Measurements from ENCODE around the gene MOCS2.
A peak's percentile ranks its signal among the peaks of the same experiment; 100 is the strongest.
"Not testable (repeated sequence)": the region's sequence is repeated elsewhere in the genome, so short reads cannot be mapped to it uniquely, and the experiment has no call there.

Gene MOCS2, protein sequence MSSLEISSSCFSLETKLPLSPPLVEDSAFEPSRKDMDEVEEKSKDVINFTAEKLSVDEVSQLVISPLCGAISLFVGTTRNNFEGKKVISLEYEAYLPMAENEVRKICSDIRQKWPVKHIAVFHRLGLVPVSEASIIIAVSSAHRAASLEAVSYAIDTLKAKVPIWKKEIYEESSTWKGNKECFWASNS

DNA sequence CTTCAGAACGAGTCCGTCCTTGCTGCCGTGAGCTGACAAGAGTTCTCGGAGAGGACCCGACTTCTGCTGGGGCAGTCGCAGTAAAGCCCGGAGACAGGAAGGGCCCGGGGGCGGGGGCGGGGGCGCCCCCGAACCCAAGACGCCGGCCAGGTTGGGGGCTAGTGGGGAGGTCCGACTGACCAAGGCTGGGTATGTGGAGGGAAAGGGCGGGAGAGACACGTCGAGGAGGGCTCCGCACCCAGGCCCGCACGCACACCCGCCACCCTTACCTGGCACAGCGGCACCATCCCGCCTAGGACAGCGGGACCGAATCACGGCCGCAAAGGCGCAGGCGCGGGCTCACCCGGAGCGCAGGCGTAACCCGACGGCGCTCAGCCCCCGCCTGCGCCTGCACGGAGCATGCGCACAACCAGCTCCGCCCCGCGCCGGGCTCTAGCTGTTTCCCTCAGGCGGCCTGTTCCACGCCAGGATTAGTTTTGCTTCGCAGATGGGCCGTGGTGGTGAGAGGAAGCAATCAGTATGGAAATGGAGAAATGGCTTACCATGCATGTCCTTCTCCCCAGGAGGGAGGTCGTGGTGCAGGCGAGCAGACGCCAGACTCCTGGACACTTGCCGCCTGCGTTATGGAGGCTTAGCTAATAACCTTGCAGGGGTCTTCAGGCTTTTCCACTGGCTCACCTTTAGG is at the start of gene MOCS2:
MOCS2 (minus strand) TSS at position 315 of the 685 bp plus-strand sequence. CDS start 2,583 bp downstream, outside the sequence.
- DNase-seq = peak; percentile 90 to 92

DNA sequence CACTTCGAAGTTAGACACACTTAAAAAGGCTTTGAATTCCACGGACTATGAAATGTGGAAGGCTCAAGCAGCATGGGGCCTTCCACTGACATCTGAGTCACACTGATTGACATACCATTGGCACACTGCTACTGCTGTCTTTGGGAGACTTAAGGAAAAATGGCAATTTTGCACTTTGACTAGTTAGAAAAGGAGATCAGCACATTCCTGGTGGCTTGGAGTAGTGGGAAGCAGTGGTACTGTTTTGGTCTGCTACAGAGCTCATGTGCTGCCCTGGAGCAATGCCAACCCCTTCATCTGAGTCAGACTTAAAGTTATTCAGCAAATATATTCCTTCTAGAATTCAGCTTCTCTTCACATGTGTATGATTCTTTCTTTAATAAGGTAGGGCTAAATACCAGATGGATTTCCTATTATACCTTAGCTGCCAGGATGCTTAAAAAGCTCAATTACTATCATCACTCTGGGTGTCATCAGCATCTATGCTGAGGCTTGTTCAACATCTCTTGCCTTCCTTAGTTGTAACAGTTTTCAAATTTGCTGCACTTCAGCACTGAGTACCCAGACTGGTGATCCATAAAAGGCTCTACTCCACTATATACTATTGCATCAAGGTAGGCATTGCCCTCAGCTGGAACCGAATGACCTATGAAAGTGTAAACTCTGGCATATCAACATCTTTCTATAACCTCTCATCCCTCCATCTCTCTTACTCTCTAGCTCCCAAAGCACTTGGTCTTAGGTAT is 42.3 kb upstream of the MOCS2 start:
- no peak for DNase-seq

DNA sequence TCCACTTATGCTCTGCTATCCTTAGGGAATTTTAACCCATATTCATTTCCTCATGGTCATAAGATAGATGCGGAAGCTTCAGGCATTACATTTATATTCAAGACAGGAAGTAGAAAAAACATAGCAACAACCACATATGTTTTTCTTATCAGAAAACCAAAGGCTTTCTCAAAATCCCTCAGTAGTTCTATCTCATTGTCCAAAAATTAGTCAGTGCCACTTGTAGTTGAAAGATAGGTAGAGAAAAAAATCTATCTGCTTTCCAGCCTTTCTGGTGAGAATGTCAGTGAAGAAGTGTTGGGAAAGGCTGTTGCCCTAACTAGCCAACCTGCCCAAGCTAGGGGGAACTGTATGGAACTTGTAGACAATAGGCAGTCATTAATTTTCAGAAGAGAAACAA is 23.5 kb upstream of the MOCS2 start:
- DNase-seq = no peak

DNA sequence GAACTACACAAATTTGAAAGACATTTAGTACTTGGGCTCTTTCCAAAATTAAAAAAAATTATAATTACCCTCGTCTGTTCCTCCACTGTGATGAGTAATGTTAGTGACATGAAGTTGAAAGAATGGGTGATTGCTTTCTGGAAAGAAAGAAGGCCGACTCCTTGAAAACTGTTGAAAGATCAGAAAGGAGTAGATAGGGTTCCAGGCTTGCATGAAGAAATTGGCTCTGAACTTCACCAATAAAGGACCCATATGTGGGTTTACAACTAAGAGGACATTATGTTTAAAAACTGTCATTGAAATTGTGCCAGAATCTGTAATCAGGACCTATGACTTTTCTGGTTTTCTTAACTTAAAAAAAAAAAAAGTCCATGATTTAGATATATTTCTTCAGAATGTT is 20.7 kb upstream of the MOCS2 start:
- no peak for DNase-seq

DNA sequence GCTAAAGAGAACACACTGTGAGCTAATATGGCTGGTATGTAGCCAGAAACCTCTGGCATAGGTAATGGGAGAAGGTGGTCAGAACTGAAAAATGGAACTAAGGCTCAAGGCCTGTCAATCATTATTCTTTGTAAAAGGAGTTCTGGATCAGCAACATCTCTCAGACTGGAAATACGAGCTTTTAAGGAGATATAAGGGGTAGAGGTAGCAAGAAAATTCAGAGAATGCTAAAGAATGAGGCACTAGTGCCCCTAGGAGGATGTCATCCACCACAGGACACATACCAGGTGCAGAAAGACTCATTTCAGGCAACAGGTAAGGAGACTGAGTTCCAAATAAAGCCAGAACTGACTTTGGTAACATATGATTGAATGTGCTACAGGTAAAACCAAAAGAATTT is 18.9 kb upstream of the MOCS2 start:
- DNase-seq = no peak

DNA sequence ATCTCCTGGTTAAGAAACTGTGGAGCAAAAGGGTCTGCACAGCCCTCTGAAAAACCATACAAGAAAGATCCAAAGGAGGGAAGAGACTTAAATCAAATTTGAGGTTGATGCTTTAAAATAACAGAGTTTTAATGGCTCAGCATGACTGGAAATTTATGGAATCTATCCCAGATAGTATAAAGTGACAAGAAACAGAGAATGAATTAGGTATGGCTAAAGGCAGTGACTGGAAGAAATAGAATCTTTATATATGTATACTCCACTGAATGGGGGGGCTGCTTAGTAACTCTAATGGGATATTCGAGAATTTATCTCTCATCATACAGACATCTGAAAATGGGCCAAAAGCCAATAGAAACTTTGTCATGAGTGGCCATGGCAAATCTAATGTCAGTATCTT is 17.6 kb upstream of the MOCS2 start:
- DNase-seq = no peak

DNA sequence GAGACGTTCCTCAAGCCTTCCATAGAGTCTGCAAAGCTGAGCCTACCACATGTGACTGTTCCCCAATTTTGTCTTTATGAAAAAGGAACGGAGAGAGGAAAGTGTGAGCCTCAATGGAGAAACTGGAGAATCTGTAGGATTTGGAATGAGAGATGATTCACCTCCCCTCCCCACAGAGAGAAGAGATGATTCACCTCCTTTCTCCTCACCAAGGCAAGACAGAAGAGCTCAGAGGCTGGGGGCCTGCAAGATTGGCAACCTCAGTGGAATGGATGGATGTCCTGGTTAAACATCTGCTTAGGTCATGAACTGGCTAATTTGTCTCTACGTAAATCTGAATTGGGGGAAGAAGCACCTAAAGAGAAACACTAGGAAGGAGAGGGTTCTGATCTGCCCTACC is 17.0 kb upstream of the MOCS2 start:
- no peak for DNase-seq

DNA sequence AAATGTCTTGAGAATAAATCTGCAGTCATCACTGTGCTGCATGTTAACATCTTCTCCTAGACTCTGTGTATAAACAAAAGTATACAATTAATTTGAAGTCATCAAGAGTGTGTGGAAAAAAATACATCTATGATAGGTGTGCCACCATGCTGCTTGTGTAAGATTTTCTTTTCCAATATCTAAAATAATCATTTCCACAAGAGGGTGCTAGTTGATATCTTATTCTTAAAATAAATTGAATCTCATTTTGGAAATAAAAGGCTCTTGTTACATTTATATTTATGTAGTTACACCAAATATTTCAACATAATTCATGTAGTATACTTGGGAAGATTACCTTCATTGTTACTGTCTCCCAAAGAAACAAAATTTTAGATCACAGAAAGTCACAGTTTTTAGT is 14.1 kb upstream of the MOCS2 start:
- no peak for DNase-seq

DNA sequence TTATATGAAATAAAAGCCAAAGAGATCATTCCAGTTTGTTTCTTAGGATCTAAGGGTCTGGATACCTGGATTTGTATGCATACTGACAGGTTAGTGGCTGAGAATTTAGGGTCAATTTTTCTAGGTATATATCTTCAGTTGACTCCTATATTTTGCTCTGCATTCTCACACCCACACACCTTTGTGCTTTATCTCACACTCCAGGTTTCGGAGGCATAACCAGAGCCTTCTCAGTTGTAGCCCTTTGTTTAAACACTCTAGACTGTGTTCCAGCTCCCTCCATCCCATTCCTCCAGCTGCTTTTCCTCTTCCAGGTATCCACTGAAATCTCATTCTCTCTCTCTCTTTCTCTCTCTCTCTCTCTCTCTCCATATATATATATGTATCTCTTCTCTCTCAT is 10.6 kb upstream of the MOCS2 start:
- no peak for DNase-seq

DNA sequence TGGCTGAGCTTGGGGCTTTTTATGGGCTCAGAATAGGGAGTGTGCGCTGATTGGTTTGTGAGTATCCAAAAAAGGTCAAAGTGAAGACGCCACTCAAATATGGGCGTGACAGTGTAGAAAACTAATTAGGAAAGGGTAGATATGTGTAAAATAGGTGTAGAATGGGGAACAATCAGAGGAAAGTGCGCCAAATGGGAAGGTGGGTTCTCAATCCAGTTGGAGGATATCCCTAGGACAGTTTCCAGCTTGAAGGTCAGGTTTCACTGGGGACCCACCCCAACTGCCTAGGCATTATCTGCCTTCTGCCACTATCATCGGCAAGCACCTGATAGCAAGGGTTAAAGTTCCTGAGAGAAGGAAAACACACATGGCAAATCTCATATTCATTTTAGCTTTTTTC is 9.3 kb upstream of the MOCS2 start:
- DNase-seq = no peak

DNA sequence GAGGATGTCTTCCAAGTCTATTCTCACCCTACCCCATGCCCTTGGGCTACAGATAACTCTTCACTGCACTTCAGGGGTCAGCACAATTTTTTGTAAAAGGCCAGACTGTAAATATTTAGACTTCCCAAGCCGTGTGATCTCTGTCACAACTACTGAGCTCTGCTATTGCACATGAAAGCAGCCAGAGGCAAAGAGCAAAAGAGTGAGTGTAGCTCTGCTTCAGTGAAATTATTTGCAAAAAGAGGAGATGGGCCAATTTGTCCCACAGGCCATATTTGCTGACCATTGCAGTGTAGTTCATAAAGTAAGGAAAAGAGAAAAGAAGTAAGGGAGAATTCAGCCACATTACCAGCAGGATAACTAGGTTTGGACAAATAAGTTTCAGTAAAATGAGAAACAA is 7.0 kb upstream of the MOCS2 start:
- DNase-seq = no peak

DNA sequence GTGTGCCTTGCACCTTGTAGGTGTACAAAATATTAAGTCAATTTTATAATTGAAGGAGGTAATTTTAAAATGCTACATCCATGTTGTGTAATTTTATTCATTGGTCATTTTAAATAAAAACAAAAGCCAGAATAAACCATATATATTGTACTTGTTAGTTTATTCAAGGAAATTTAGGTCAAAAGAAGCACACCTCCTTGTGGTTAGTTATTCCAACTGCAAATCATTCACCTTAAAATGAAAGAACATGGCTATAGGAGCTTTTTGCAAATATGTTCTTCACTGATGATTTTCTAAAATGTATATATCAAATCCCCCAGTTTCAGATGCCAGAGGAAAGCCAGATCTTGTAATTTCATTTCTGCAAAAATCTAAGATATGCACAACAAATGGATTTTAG is 5.4 kb upstream of the MOCS2 start:
- no peak for DNase-seq

DNA sequence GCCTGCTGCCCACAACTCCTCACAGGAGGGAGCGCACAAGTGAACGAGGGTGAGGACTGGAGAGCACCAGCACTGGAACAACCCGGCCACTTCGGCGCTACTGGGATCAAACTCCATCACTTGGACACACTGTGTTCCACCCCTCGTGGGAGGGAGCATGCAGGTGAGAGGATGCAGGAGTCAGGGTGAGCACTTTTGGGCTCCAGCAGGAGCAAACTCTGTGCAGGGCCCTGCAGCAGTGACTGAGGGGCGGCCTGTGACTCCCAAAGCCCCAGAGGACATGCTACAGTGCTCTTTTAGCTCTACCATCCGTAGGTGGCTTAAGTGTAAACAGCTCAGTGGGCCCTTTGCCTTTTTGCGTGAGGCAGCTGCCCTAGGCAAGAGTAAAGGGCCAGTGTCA is 4.4 kb upstream of the MOCS2 start:
- DNase-seq = no peak

DNA sequence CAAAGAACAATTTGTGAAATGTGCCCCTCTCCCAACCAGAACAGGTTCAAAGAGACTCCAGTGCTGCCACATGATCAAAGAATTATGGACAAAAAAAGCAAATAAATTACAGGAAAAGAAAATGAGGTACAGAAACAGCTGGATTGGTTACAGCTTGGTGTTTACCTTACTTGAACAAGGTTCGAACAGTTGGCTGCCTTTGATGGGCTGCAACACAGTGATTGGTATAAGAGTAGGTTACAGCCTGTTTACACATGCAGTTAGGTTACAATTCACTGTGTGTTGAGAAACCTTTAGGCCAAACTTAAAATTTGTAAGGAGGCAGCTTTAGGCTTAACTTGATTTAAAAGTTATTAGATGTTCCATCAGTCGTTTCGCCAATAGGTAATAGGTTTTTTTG is 3.4 kb upstream of the MOCS2 start:
- no peak for DNase-seq

DNA sequence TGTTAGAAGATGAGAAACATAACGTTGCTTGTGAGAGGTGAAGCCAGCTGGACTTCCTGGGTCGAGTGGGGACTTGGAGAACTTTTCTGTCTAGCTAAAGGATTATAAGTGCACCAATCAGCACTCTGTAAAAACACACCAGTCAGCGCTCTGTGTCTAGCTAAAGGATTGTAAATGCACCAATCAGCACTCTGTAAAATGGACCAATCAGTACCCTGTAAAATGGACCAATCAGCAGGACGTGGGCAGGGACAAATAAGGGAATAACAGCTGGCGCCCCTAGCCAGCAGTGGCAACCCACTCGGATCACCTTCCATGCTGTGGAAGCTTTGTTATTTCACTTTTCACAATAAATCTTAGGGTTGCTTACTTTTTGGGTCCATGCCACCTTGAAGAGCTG is 2.8 kb upstream of the MOCS2 start:
- DNase-seq = not testable (repeated sequence)

DNA sequence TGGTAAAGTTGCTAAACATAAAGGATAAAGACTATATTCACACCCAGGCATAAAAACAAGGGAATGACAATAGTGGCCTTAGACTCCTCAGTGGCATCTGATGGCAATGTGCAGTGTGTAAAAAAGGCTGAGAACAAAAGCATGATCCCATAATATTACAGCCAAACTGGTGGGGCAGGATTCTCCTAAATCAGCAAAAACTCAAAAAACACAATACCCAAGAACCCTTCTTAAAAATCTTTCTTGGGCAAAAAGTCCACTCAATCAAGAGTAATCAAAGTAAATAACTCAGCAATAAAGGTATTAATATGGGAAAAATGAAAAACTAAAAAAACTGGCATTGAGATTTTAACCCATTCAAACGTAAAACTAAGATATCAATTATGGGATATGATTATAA is 1.6 kb upstream of the MOCS2 start:
- no peak for DNase-seq

DNA sequence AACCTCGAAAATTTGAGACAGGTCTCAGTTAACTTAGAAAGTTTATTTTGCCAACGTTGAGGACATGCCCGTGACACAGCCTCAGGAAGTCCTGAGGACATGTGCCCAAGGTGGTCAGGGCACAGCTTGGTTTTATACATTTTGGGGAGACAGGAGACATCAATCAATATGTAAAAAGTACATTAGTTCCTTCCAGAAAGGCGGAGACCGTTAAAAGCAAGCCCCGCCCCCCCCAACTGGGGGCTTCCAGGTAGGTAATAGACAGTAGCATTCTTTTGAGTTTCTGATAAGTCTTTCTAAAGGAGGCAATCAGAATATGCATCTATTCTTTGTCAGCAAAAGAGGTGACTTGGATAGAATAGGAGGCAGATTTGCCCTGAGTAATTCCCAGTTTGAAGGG is 599 bp upstream of the MOCS2 start:
- peak in 1 of 2 donors; percentile 11 for DNase-seq

DNA sequence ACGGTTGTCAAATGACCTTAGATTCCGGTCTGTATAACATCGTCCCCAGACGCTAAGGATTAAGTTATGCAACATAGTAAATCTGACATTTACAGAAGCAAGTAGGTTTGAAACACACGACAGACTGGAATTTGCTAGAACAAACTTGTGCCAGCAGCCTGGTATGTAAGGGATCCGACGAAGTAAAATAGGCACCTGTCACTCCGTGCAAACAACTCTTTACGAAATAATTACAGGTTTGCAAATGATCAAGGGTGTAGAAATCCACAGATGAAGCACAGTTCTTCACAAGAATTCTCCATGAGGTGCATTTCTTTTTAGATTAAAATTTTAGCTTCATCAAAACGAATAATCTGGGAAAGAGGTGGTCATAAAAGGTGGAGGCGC is 508 bp downstream of the MOCS2 start:
- no peak for DNase-seq

DNA sequence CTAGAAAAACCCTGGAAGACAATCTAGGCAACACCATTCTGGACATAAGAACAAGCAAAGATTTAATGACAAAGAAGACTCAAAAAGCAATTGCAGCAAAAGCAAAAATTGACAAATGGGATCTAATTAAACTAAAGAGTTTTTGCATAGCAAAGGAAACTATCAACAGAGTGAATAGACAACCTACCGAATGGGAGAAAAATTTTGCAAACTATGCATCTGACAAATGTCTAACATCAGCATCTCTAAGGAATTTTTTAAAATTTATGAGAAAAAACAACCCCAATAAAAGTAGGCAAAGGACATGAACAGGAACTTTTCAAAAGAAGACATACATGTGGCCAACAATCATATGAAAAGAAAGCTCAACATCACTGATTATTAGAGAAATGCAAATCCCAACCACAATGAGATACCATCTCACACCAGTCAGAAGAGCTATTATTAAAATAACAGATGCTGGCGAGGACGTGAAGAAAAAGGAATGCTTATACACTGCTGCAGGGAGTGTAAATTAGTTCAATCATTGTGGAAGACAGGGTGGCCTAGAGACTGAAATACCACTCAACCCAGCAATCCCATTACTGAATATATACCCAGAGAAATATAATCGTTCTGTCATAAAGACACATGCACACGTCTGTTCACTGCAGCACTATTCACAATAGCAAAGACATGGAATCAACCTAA is 3.8 kb downstream of the MOCS2 start:
- no peak for DNase-seq

DNA sequence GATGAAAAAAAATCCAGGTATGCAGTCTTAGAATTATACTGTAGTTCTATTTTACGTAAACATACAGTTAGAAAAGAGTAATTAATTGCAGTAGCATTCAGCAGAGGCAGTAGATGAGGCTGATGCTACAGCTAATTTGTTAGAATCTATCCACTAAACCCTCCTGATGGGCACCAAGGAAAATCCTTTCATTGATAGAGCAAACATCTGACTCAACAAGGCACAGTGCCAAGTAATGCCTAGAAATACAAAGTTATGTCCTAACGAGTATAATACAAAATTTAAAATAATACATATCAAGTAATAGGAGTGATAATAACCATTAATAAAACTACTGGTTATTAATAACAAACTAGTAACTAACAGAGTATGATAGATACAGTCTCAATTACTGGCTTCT is 9.0 kb downstream of the MOCS2 start:
- DNase-seq = no peak

DNA sequence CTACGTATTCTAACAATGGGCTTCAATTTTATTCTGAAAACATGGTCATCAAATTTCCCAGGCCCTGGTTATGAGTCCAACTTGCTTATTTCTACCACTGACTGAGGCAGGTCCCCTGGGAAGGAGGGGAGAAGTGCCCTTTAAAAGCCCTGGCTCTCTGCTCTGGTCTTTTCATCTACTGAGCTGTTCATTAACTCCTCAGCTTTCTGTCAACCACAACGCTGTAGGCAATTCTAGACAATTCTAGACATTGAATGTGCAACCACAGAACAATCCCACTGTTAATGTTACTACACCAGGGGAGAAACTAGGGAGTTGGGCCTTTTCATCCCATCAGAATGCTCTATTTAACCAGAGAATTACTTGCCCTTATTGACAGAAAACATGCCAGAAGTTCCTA is 10.0 kb downstream of the MOCS2 start:
- no peak for DNase-seq

DNA sequence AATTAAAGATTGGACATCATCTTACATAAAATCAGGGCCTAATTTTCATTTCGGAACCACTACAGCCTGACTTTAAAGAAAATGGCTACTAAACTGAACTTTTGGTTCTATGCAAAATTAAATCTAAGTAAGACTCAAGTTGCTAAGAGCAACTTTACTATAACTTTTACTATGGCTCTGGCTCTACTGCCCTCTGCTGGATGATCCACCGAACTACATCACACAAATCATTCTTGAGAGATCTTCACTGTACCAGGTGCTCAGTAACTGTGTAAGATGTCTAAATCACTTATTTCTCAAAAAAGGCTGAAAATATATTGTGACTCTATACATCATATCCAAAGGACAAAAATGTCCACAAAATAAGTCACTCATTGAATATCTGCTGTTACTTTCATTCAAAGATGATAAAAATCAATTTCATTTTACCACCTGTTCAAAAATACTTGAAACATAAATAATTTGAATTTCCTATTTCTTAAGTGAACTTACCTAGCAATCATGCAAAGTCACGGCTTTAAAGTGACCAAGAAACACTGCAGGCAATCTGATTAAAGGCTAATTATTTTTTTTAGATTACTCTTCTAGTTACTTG is 13.5 kb downstream of the MOCS2 start:
- peak; percentile 51 to 77 for DNase-seq

DNA sequence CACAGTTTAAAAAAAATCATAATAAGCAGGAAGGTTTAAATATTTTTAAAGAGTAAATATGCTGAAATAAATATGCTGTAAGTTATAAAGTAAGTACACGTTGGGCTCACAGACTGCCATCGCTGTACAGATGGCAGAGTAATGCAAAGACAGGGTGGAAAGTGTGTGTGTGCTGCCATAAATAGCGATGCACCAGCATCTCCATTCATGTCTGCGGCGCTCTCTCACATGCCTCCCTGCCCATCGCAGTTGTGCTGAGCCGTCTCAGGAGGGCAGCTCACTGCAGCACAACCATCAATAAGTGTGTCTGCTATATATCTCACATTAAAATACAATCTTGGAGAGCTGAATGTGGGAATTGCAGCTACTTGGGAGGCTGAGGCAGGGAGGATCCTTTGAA is 14.3 kb downstream of the MOCS2 start:
- DNase-seq = no peak

Data from CD4-positive, alpha-beta T cell treated with Interferon alpha-2 for 1 hour (primary cell).